Kidney epithelial cell (primary cell): Measurements from ENCODE around the gene RHBDL3. TPM values are rescaled to one million over a fixed set of nuclear protein-coding genes. Genes with fewer than 3 reads are reported as not detected.

Source experiments
- DNase-seq: peaks from one replicate; pipeline ENCODE4 v3.0.0-alpha.2; 2010; ENCODE audit warnings: low read depth
- H3K27me3 ChIP-seq: 2 replicates; pipeline ENCODE4 v1.6.0; 2011; ENCODE audit warnings: low read length; ENCODE audit not compliant: control insufficient read depth, insufficient read depth
- H3K36me3 ChIP-seq: 2 replicates; pipeline ENCODE4 v1.5.1; 2011; ENCODE audit warnings: low read length; ENCODE audit not compliant: control insufficient read depth, insufficient read depth
- H3K4me3 ChIP-seq: 2 replicates; pipeline ENCODE4 v1.5.1; 2011; ENCODE audit warnings: low read depth, mild to moderate bottlenecking, control low read depth, low read length
- CTCF ChIP-seq: IDR thresholded peaks from 2 replicates; pipeline ENCODE4 v1.5.1; 2011; ENCODE audit warnings: mild to moderate bottlenecking, moderate library complexity, low read length, control low read depth, inconsistent platforms; ENCODE audit not compliant: insufficient read depth, poor library complexity, severe bottlenecking
- total RNA-seq: library from RNA; depleted of rRNA; stranded (reverse); fragments of >200 nt; gene quantifications from 2 replicates; pipeline ENCODE4 v1.2.3, GENCODE V29; 2015

Gene RHBDL3
- total RNA-seq, 1 donor from 2014 or later = not detected

- no peak for DNase-seq
- Histone ChIP-seq H3K27me3 (peaks cover 13% of the 10 kb centered on the region), H3K36me3 (no peaks in the 10 kb centered on the region), H3K4me3 (no peak overlapping the region)
- TF ChIP-seq CTCF = no peak
Measured at GRCh38 chr17:32281011-32281451, 15.4 kb downstream of the RHBDL3 start.

GRCh38 chr17:32283745-32284201 is 18.1 kb downstream of the RHBDL3 start:
- no peak for DNase-seq
- H3K4me3 ChIP-seq = no peak overlapping the region
- no peak for TF ChIP-seq CTCF
- H3K36me3 ChIP-seq = no peaks in the 10 kb centered on the region
- peaks cover 13% of the 10 kb centered on the region for H3K27me3 ChIP-seq

GRCh38 chr17:32285306-32285705 is 19.7 kb downstream of the RHBDL3 start:
- Histone ChIP-seq H3K27me3 (peaks cover 13% of the 10 kb centered on the region), H3K36me3 (no peaks in the 10 kb centered on the region), H3K4me3 (no peak overlapping the region)
- no peak for TF ChIP-seq CTCF
- DNase-seq = no peak

GRCh38 chr17:32285746-32286517 is 20.3 kb downstream of the RHBDL3 start:
- no peak for DNase-seq
- no peaks in the 10 kb centered on the region for H3K36me3 ChIP-seq
- no peak for TF ChIP-seq CTCF
- no peak overlapping the region for H3K4me3 ChIP-seq
- H3K27me3 ChIP-seq = peaks cover 11% of the 10 kb centered on the region

GRCh38 chr17:32286518-32286900 is 20.9 kb downstream of the RHBDL3 start:
- no peak for TF ChIP-seq CTCF
- no peak for DNase-seq
- Histone ChIP-seq H3K27me3 (peaks cover 11% of the 10 kb centered on the region), H3K36me3 (no peaks in the 10 kb centered on the region), H3K4me3 (no peak overlapping the region)

- H3K27me3 ChIP-seq = peaks cover 11% of the 10 kb centered on the region
- DNase-seq = no peak
- TF ChIP-seq CTCF = no peak
- H3K36me3 ChIP-seq = no peaks in the 10 kb centered on the region
- no peak overlapping the region for H3K4me3 ChIP-seq
Measured at GRCh38 chr17:32287804-32288511, 22.3 kb downstream of the RHBDL3 start.
